Activated CD4-positive, alpha-beta T cell treated with anti-CD3 and anti-CD28 coated beads, Interleukin-2, Interleukin-4, amounts not matched to agents 100 ng/mL and 50 ng/mL, durations not matched to agents 16 hours and 8 hours (primary cell): Measurements from ENCODE around the gene LUC7L.
"Not testable (repeated sequence)": the region's sequence is repeated elsewhere in the genome, so short reads cannot be mapped to it uniquely, and the experiment has no call there.

Experiments
- DNase-seq: peaks from one replicate; pipeline ENCODE4 v3.0.0-alpha.2; 2020; ENCODE audit warnings: low spot score

The LUC7L gene, protein sequence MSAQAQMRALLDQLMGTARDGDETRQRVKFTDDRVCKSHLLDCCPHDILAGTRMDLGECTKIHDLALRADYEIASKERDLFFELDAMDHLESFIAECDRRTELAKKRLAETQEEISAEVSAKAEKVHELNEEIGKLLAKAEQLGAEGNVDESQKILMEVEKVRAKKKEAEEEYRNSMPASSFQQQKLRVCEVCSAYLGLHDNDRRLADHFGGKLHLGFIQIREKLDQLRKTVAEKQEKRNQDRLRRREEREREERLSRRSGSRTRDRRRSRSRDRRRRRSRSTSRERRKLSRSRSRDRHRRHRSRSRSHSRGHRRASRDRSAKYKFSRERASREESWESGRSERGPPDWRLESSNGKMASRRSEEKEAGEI

GRCh38 chr16:228852-229730 lies at the start of gene LUC7L:
LUC7L (minus strand) TSS chr16:229449; CDS start chr16:229339, 110 bp downstream.
- peak; percentile 86 for DNase-seq

- peak; percentile 49 for DNase-seq
Measured at GRCh38 chr16:278863-279366, 49.7 kb upstream of the LUC7L start.

DNA sequence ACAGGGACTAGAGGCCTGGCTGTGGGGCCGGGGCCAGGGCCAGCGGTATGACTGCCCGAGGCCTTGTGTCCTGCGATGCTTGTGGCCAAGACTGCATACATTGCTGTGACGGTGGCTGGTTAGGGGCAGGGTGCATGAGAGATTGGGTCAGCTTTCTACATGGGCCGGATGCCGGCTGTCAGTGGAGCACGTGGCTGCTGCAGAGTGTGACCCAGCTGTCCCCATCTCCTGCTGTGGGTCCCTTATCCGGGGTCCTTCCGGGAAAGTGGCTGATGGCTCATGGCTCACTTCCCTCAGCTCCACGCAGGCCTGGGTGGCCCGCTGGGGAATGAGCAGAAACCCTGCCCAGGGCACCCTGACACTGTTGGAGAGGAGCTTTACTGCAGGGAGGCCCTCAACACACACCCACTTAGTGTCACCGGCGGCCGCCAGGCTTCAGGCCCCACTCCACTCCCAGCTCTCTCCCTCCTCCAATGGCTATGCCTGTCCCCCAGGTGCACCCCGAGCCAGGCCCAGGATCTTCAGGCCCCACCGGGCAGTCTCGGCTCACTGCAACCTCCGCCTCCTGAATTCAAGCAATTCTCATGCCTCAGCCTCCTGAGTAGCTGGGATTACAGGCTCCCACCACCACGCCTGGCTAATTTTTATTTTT lies 47.3 kb upstream of the LUC7L start:
- no peak for DNase-seq

GRCh38 chr16:275786-276232 lies 46.6 kb upstream of the LUC7L start, which contains the start of gene RGS11:
RGS11 (minus strand) TSS chr16:275944; CDS start chr16:275911, 33 bp downstream.
- no peak for DNase-seq

DNA sequence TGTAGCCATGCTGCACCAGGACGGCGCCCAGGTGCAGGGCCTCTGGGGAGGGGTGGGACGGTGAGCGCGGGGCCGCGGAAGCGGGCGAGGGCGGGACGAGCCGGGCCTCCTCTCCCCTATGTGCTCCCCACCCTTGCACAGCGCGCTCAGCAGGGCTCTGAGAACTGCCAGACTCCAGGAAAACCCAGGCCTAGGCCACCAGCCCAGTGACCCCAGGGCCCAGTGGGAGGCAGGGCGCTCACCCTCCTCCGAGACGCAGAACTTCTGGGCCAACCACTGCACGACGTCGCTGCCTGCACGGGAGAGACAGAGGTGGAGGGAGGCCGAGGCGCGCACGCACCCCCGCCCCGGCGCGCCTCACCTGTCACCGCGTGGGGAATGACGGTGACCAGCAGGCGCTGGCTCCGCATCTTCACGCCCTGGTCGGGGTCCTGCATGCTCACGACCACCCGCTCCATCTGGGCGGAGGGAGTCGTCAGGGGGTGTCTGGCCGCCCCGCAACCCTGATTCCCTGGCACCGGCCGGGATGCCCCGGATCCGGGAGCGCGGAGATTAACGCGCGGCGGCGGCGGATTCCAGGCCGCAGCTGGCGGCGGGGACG lies 45.9 kb upstream of the LUC7L start:
- no peak for DNase-seq

DNA sequence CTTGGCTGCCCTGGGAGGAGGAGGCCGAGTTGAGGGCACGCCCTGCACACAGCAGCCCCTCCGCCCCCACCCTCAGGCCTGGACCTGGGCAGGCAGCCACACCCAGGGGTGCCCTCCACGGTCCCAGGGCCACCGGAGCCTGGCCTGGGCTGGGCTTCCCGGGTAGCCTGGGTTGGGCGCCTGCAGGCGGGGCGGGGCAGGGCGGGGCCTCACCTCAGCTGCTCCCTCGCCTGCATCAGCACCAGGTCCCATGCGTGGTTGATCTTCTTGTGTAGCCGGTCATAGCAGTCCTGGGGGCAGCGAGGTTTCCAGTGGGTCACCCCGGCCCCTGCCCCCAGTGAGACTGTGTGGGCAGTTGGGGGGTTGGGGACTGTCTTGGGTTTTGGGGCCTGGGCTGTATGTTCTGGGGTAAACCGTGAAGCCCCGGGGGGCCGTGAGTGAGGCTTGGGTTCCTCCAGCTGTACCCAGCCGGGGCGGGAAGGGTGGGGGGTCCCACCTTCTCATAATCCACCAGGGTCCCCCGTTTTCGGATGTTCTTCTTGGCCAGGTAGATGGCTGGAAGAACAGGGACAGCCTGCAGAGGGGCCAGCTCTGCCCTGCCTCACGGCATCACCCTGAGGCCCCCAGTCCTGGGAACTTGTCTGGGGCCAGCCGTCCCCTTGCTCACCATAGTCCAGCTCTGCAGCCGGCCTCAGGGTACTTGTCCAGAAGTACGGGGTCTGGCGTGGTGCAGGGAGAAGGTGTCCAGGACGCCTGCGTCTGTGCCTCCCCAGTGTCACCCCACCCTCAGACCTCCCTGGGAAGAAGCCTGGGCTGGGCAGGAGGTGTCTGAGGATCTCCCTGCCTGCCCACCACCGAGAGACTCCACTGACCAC lies 44.5 kb upstream of the LUC7L start:
- DNase-seq, result no peak

DNA sequence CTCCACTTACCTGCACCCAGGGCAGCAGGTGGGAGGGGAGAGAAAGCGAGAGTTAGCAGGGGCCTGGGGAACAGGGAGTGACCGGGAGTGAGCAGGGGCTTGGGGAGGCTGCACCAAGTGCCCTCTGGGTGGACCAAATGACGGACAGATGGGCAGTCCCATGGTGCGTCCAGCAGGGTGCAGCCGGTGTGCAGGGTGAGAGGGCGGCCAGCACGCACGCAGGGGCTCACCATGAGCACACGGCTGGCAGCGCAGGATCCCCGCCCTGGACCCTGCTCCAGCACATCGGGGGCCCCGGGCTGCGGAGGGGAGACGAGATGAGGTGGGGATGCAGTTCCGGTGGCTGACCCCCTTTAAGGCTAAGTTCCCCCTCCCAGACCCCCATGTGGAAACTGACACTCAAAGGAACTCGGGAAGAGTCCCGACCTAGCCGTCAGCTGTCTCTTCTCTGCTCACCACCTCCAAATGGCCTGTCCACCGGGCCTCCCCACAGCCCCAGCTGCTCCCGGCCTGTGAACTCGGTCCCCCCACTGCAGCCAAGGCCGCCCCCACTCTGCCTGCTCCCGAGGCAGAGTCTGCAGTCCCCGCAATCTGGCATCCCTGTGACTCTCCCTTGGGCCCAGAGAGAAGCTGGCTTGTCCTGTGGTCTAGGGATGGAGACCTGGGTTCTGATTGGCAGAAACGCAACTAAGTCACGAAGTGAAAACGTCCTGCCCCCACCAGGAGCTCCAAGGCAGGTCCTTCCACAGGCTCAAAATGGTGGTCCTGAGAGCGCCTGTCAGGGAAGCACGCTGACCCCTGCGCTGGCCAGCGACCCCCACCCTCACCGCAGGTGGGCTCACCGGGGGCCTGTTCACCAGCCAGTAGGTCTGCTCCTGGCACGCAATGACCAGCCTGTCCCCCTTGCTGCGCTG lies 43.6 kb upstream of the LUC7L start:
- DNase-seq, result no peak

DNA sequence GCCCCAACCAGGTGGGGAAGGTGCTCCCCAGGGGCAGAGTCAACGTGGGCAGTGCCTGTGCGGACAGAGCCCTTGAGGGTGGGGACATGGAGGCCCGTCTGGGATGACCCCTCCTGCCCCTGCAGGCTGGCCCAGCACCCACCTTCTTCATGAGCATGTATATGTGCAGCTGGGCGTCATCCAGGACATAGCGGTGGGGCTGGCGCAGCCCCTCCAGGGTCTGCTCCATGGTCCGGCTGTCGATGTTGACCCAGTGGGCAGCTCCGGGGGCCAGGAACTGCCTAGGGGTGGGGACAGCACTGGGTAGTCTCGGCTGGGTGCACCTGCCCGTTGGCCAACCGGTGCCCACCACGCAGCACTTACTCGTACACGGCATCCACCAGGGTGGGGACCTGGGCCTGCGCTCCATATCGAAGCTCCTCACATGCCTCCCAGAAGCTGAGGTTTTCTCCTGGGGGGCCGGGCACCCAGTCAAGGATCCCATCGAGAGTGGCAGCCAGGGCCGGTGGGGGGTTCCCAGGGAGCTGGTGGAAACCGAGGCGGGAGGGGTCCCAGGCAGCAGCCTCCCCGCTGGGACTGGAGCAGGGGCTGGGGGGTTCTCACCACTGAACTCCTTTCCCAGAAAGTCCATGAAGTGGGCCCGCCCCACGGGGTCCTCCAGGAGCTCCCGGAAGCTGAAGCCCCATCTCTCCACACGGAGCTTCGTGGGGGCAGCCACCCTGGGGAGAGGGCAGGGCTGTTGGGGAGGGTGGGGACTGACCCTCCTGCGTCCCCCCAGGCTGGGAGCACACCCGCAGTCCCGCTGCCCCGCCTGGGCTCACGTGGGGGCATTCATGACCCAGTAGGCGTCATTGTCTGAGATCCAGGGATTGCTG lies 41.4 kb upstream of the LUC7L start:
- DNase-seq, result no peak

- DNase-seq, result no peak
Measured at GRCh38 chr16:269061-269796, 40.0 kb upstream of the LUC7L start.

- no peak for DNase-seq
Measured at GRCh38 chr16:268141-269053, 39.1 kb upstream of the LUC7L start.

GRCh38 chr16:267562-267961 lies 38.3 kb upstream of the LUC7L start:
- not testable (repeated sequence) for DNase-seq

GRCh38 chr16:266258-267164 lies 37.3 kb upstream of the LUC7L start:
- DNase-seq, result no peak

- DNase-seq, result no peak
Measured at GRCh38 chr16:265711-266110, 36.5 kb upstream of the LUC7L start.

GRCh38 chr16:265002-265529 lies 35.8 kb upstream of the LUC7L start:
- no peak for DNase-seq

DNA sequence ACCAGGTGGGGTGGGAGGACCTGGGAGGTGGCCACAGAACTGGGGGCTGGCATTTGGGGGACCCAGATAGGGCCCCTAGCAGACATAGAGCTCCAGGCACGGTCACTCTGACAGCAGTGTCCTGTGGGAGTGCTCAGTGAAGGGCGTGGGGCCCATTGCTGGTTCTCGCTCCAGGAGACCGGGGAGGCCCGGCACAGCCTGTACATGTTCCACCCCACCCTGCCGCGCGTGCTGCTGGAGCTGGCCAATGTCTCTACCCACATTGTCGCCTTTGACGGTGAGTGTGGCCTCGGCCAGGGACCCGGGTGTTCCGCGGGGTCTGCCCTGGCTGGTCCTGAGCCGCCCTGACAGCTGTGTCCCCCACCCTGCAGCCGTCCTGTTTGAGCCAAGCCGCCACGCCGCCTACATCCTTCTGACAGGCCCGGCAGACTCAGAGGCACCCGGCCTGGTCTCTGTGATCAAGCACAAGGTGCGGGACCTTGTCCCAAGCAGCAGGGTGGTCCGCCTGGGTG lies 35.2 kb upstream of the LUC7L start:
- no peak for DNase-seq
